CD4-positive, alpha-beta T cell treated with Interleukin-2 at 100 ng/mL for 4 hours (primary cell): Measurements from ENCODE around the gene ALDOC.

Source experiments
- DNase-seq: peaks from one replicate; pipeline ENCODE4 v3.0.0-alpha.2; 2020; ENCODE audit warnings: low spot score

ALDOC gene

GRCh38 chr17:28532050-28532960, 44.4 kb downstream of the ALDOC start:
- no peak for DNase-seq

GRCh38 chr17:28530926-28531325, 45.8 kb downstream of the ALDOC start:
- DNase-seq, result no peak

GRCh38 chr17:28530250-28530649, 46.4 kb downstream of the ALDOC start:
- no peak for DNase-seq

GRCh38 chr17:28529013-28529400, 47.7 kb downstream of the ALDOC start:
- no peak for DNase-seq

DNA sequence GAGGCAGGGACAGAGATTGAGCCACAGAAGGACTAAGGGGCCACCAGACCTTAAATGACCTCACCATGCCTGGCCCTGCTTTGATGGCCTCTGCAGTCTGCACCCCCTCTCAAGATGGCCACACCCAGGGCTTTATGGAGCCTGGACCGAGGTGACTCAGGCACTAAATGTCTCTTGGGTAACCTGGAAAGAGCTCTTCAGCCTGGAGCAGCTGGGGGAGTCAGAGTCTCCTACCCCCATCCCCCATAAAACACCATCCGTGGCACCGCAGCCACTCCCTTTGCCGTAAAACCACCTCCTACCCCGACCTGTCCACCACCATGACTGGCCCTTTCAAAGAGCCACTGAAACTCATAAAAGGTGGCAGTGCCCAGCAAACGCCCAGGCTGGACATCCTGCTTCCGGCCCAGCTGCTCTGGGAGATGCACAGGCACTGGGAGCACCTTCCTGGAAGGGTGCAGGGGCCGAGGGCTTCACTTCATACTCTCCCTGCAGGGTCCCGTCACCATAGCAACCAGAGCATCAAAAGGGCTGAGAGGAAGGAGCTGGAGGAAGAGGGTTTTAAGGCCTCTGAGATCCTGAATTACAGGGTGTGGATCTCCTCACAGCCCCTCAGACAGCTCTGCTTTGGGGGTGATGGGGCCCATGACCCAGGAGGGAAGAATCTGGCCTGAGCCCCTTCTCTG, 48.2 kb downstream of the ALDOC start:
- no peak for DNase-seq

- no peak for DNase-seq
Observed at GRCh38 chr17:28527859-28528258, 48.8 kb downstream of the ALDOC start.

DNA sequence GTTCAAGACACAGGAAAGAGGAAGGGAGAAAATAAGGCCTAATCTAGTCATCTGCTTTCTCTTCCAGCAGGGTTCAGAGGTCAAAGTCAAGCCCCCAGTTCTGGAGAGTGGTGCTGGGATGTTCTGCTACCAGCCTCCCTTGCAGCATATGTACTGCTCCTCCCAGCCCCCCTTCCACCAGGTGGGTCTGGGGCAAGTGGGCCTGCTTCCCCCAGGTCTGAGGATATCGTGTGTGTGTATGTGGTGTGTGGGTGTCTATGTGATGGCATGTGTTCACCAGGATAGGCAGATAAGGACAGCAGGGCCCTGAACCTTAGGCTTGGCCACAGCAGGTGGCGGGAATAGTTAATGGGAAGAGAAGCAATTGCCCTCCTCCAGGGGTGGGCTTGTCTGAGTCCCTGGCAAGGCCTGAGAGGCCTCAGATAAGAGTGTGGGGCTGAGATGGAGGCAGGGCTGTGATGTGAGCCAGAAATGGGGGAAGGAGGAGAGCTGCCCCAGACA, 49.5 kb downstream of the ALDOC start:
- no peak for DNase-seq

DNA sequence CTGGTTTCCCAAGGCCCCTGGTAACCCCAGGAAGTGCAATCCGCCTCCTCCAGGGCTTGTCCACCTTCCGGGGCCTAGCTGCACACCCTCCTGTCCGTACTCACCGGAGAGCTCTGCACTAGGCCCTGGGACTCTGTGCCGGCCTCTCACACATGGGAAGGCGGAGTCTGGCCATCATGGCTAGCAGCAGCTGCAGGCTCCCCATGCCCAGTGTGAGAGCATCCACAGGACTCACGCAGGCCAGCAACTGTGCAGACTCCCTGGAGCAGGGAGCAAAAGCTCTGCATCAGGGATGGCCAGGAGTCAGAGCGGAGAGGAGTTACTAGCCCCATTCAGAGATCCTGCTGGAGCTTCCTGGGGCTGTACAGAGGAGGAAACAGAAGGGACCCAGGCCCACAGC, 50.3 kb downstream of the ALDOC start:
- DNase-seq, result no peak

DNA sequence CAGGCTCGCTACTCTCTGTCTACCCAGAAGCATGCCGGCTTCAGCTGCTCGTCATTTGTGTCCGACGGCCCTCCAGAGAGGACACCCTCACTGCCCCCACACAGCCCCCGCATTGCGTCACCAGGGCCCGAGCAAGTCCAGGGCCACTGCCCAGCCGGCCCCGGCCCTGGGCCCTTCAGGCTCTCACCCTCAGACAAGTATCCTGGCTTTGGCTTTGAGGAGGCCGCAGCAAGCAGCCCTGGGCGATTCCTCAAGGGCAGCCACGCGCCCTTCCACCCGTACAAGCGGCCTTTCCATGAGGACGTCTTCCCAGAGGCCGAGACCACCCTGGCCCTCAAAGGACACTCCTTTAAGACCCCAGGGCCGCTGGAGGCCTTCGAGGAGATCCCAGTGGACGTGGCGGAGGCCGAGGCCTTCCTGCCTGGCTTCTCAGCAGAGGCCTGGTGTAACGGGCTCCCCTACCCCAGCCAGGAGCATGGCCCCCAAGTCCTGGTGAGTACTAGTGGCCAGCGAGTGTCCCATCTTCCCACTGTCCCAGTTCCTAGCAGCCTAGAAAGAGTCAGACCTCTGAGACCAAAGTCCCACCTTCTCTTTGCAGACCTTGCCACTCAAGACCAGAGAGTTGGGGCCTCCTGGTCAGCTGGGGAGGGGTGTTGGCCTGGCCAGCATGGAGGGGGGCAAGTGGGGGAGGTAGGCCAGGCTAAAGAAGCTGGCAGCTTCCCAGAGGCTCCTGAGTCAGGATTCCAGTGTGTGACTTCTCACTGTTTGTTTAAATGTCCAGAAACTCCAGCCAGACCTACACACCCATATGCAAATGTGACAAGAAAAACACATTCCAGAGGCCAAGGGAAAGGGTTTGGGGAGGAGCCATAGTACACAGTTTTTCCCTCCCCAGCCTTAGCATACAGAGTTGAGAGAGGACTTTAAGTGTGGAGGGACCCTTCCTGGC, 51.9 kb downstream of the ALDOC start:
- DNase-seq, result no peak

- DNase-seq, result no peak
Observed at GRCh38 chr17:28523876-28524275, 52.8 kb downstream of the ALDOC start.

DNA sequence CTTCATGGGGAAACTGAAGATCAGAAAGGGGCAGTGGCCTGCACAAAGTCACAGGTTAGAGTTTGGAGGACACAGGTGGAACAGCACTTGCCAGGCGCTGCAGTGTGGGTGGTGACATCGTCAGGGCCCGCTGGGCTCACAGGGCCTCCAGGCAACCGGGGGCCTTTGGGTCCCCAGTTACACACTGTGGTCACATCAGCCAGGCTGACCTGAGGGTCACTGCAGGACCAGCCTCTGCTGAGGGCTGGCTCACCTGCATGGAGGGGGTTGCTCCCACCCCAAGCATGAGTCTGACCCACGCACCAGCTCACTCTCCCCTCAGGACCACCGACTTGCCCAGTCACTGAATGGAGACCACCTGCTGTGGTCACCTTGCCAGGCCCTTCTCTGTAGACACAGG, 53.5 kb downstream of the ALDOC start:
- DNase-seq, result no peak
